C4-2B (cell line): ENCODE data around the gene STMND1.

Experiments used
- ZFX ChIP-seq: fragments of 450-650 bp; IDR thresholded peaks from 2 replicates; pipeline ENCODE4 v1.6.1; 2017
- TF ChIP-seq, protein P1 (sequence below): fragments of 450-650 bp; conservative IDR thresholded peaks from 2 replicates; pipeline ENCODE4 v1.5.1; 2017; ENCODE audit warnings: mild to moderate bottlenecking

- TF ChIP-seq, protein P1, sequence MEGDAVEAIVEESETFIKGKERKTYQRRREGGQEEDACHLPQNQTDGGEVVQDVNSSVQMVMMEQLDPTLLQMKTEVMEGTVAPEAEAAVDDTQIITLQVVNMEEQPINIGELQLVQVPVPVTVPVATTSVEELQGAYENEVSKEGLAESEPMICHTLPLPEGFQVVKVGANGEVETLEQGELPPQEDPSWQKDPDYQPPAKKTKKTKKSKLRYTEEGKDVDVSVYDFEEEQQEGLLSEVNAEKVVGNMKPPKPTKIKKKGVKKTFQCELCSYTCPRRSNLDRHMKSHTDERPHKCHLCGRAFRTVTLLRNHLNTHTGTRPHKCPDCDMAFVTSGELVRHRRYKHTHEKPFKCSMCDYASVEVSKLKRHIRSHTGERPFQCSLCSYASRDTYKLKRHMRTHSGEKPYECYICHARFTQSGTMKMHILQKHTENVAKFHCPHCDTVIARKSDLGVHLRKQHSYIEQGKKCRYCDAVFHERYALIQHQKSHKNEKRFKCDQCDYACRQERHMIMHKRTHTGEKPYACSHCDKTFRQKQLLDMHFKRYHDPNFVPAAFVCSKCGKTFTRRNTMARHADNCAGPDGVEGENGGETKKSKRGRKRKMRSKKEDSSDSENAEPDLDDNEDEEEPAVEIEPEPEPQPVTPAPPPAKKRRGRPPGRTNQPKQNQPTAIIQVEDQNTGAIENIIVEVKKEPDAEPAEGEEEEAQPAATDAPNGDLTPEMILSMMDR = no peak
- no peak for TF ChIP-seq ZFX
Observed at GRCh38 chr6:17149571-17149970, 47.7 kb downstream of the STMND1 start.
